ENCODE data around the gene INTS1.

INTS1 gene

DNA sequence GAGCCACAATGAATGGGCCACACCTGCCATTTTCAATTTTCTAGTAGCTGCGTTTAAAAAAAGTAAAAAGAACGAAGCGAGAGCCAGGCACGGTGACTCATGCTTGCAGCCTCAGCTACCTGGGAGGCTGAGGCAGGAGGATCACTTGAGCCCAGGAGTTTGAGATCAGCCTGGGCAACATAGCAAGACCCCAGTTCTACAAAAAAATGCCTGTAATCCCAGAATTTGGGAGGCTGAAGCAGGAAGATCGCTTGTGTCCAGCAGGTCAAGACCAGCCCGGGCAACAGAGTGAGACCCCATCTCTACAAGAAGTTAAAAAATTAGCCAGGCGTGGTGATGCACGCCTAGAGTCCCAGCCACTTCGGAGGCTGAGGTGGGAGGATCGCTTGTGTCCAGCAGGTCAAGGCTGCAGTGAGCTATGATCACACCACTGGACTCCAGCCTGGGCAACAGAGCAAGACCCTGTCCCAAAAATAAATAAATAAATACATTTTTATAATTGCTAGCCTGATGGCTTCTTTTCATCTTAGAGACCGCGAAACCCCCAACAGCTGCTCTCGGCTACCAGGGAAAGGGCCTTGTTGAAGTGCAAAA lies 77.0 kb downstream of the INTS1 start:
- no peaks in the 10 kb centered on the region for H3K4me1 ChIP-seq (ENCODE audit: low read depth, poor library complexity, severe bottlenecking)
- no peak overlapping the region for H3K27ac ChIP-seq
- H3K9ac ChIP-seq: no peak overlapping the region
- no peak for TF ChIP-seq CTCF (conservative IDR thresholded peaks at IDR 0.05; ENCODE audit: low read depth, low read length)
- no peaks in the 10 kb centered on the region for H3K36me3 ChIP-seq (ENCODE audit: insufficient read depth)
- H3K79me2 ChIP-seq (ENCODE audit: insufficient read depth, low read depth): no peaks in the 10 kb centered on the region
- no peak overlapping the region for H3K4me3 ChIP-seq (IDR thresholded peaks at IDR 0.05; ENCODE audit: insufficient read depth, low read depth, low read length)
- H3K4me2 ChIP-seq: no peak overlapping the region
- H4K20me1 ChIP-seq (ENCODE audit: insufficient read depth): no peaks in the 10 kb centered on the region
- no peak overlapping the region for H2AFZ ChIP-seq (ENCODE audit: low read depth)
- peaks cover 97% of the 10 kb centered on the region for H3K27me3 ChIP-seq (ENCODE audit: insufficient read depth, low read depth)

DNA sequence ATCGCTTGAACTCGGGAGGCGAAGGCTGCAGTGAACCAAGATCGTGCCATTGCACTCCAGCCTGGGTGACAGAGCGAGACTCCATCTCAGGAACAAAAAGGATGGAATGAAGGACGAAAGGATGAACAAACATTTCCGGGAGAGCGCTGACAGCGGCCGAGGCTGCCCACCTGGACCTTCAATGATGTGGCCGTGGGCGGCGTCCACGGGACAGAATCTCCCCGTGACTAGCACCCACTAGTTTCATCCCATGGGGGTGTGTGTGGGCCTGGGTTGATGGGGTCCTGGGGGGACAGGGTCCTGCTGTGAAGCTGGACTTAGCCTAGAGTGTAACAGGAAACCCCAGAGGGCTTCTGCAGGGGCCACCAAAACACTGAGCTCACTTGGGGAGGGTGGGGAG lies 77.7 kb downstream of the INTS1 start:
- H3K79me2 ChIP-seq (ENCODE audit: insufficient read depth, low read depth): no peaks in the 10 kb centered on the region
- no peak overlapping the region for H2AFZ ChIP-seq (ENCODE audit: low read depth)
- H3K4me3 ChIP-seq (IDR thresholded peaks at IDR 0.05; ENCODE audit: insufficient read depth, low read depth, low read length): no peak overlapping the region
- H3K27me3 ChIP-seq (ENCODE audit: insufficient read depth, low read depth): peaks cover 98% of the 10 kb centered on the region
- no peaks in the 10 kb centered on the region for H4K20me1 ChIP-seq (ENCODE audit: insufficient read depth)
- no peaks in the 10 kb centered on the region for H3K36me3 ChIP-seq (ENCODE audit: insufficient read depth)
- no peak overlapping the region for H3K27ac ChIP-seq
- TF ChIP-seq CTCF (conservative IDR thresholded peaks at IDR 0.05; ENCODE audit: low read depth, low read length): no peak
- no peaks in the 10 kb centered on the region for H3K4me1 ChIP-seq (ENCODE audit: low read depth, poor library complexity, severe bottlenecking)
- no peak overlapping the region for H3K4me2 ChIP-seq
- H3K9ac ChIP-seq: no peak overlapping the region

DNA sequence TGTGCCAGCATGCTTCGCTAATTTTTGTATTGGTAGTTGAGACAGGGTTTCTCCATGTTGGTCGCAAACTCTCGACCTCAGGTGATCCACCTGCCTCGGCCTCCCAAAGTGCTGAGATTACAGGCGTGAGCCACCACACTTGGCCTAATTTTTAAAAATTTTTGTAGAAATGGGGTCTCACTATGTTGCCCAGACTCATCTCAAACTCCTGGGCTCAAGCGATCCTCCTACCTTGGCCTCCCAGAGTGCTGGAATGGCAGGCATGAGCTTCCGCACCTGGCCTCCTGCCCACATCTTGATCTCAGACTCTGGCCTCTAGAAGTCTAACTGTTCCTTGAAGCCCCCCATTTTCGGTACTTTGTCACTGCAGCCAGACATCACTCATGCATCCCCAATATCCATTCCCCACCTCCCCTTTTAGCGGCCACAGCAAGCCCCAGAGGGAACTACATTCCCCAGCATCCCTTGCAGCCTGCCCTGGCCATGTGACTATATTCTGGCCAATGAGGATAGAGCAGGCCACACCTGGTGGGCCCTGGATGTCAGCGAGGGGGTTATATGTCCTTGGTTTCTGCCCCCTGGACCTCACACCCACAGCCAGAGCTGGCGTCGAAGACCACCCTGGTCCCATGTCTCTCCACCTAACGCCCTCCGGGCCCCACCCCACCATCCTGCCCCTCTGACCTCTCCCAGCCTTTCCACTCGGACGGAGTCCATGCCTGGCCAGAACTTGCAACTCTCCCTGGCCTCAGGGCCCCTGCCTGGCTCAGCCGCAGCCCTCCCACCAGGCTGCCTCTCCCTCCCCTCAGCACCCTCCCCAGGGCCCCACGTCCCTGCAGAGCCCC lies 78.7 kb downstream of the INTS1 start:
- Histone ChIP-seq H3K27me3 (ENCODE audit: insufficient read depth, low read depth) (peaks cover 96% of the 10 kb centered on the region), H2AFZ (ENCODE audit: low read depth) (no peak overlapping the region), H3K4me2 (no peak overlapping the region)

GRCh38 chr7:1424041-1424440 lies 80.1 kb downstream of the INTS1 start:
- H3K79me2 ChIP-seq (ENCODE audit: insufficient read depth, low read depth): no peaks in the 10 kb centered on the region
- no peaks in the 10 kb centered on the region for H3K4me1 ChIP-seq (ENCODE audit: low read depth, poor library complexity, severe bottlenecking)
- H3K27me3 ChIP-seq (ENCODE audit: insufficient read depth, low read depth): peaks cover 94% of the 10 kb centered on the region
- no peak for TF ChIP-seq CTCF (conservative IDR thresholded peaks at IDR 0.05; ENCODE audit: low read depth, low read length)
- H2AFZ ChIP-seq (ENCODE audit: low read depth): no peak overlapping the region
- H3K9ac ChIP-seq: no peak overlapping the region
- no peaks in the 10 kb centered on the region for H4K20me1 ChIP-seq (ENCODE audit: insufficient read depth)
- H3K36me3 ChIP-seq (ENCODE audit: insufficient read depth): no peaks in the 10 kb centered on the region
- H3K4me3 ChIP-seq (IDR thresholded peaks at IDR 0.05; ENCODE audit: insufficient read depth, low read depth, low read length): no peak overlapping the region
- no peak overlapping the region for H3K27ac ChIP-seq
- no peak overlapping the region for H3K4me2 ChIP-seq

More for the DNA sequence above, 78.7 kb downstream of the INTS1 start:
- H3K4me1 ChIP-seq (ENCODE audit: low read depth, poor library complexity, severe bottlenecking): no peaks in the 10 kb centered on the region
- H3K9ac ChIP-seq: no peak overlapping the region
- H3K79me2 ChIP-seq (ENCODE audit: insufficient read depth, low read depth): no peaks in the 10 kb centered on the region
- H4K20me1 ChIP-seq (ENCODE audit: insufficient read depth): no peaks in the 10 kb centered on the region
- no peak overlapping the region for H3K27ac ChIP-seq
- H3K4me3 ChIP-seq (IDR thresholded peaks at IDR 0.05; ENCODE audit: insufficient read depth, low read depth, low read length): no peak overlapping the region
- H3K36me3 ChIP-seq (ENCODE audit: insufficient read depth): no peaks in the 10 kb centered on the region
- TF ChIP-seq CTCF (conservative IDR thresholded peaks at IDR 0.05; ENCODE audit: low read depth, low read length): no peak
